ENCODE measurements around the gene MYO1G. TPM values are rescaled to one million over a fixed set of nuclear protein-coding genes. Genes with fewer than 3 reads are reported as not detected.

Gene MYO1G
- total RNA-seq, 4 donors from 2014 or later, result 0.82 to 7.8 (median 2.8) TPM

DNA sequence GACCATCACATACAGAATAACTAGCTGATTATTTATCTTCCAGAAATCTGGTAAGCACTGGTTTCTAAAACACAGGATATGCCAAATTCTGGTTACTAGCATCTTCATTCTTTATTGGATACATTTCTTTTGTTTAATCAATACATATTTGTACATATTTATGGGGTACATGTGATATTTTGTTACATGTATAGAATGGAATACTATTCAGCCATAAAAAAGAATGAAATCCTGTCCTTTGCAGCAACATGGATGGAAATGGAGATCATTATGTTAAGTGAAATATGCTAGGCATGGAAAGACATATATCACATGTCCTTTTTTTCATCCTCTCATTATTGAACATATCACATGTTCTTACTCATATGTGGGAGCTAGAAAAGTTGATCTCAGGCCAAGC, 60.8 kb downstream of the MYO1G start:
- TF ChIP-seq, protein P1, sequence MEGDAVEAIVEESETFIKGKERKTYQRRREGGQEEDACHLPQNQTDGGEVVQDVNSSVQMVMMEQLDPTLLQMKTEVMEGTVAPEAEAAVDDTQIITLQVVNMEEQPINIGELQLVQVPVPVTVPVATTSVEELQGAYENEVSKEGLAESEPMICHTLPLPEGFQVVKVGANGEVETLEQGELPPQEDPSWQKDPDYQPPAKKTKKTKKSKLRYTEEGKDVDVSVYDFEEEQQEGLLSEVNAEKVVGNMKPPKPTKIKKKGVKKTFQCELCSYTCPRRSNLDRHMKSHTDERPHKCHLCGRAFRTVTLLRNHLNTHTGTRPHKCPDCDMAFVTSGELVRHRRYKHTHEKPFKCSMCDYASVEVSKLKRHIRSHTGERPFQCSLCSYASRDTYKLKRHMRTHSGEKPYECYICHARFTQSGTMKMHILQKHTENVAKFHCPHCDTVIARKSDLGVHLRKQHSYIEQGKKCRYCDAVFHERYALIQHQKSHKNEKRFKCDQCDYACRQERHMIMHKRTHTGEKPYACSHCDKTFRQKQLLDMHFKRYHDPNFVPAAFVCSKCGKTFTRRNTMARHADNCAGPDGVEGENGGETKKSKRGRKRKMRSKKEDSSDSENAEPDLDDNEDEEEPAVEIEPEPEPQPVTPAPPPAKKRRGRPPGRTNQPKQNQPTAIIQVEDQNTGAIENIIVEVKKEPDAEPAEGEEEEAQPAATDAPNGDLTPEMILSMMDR (IDR thresholded peaks at IDR 0.05; ENCODE audit: low read depth), result no peak

DNA sequence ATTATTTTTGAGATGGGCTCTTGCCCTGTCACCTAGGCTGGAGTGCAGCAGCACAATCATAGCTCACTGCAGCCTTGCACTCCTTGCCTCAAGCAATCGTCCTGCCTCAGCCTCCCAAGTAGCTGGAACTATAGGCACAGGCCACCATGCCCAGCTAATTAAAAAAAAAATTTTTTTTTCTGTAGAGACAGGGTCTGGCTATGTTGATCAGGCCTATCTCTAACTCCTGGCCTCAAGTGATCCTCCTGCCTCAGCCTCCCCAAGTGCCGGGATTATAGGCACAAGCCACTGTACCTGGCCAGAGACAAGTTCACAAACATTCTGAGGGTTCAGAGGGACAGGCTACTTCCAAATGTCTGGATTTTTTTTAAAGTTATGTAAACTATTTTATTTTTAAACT, 61.4 kb downstream of the MYO1G start:
- TF ChIP-seq, protein P1 (IDR thresholded peaks at IDR 0.05; ENCODE audit: low read depth), result no peak

DNA sequence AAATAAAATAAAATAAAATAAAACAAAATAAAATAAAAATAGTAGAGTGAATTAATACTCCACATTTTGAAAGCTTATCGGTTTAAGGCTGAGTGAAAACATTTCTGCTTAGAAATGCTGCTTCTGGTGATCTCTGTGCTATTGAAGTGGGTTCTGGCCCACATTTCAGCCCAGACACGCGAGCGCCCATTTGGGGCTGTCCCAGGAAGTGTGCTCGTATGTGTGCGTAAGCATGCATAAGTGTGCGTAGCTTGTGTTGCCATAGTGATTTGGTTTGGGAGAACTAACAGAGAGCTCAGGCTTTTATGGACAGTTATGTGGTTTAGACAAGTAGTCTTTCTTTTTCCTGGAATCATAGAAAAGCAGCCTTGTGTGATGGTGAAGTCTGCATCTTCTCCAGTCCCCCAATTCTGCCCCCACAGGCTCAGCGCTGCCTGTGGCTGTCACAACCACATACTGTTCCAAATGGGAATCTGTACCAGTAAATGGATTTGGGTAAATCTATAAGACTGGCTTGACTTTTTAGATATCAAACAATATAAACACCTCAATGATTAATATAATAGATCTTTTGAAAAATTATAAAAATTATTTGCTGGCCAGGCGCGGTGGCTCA, 63.7 kb downstream of the MYO1G start:
- TF ChIP-seq, protein P1 (IDR thresholded peaks at IDR 0.05; ENCODE audit: low read depth), result no peak

DNA sequence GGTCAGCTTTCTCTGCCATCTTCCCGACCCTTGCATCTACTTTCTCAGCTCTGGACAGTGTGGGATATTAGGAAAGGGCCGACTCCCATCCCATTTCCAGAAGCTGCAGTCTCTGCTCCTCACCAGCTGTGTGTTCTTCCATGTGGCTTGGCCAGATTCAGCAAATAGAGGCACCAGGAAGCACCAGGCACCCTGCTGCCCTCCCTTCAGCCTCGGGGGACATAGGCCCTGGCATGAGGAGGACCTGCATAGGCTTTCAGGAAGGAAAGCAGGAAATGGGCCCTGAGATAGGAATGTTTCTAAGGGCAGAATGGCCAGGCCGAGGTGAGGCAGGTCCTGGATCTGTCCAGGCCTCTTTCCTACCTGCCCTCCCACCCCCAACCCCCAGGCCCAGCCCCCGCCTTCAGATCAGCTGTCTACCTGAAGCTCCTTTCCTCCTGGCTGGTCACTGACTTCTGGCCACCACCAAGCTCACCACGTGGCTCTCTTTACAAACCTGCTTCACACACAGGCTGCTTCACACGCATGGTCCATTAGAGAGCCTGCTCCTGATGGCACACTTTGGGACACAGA, 66.0 kb downstream of the MYO1G start:
- TF ChIP-seq, protein P1 (IDR thresholded peaks at IDR 0.05; ENCODE audit: low read depth), result no peak

Other genes with a start within 250 kb of the MYO1G start
- gene ZMIZ2, start 230.2 kb downstream of the MYO1G start, total RNA-seq, result 10 to 100 TPM in 3 of 4 donors, 1 to 10 TPM in 1; 7.3 to 21.1 (median 12.2) TPM
- 1,000 to 10,000 TPM in 3 of 4 donors, 100 to 1,000 TPM in 1; 921 to 1,568 (median 1,276) TPM for gene PPIA, start 182.3 kb downstream of the MYO1G start, total RNA-seq
- gene H2AZ2, start 130.9 kb downstream of the MYO1G start, total RNA-seq, result 100 to 1,000 TPM in 2 of 4 donors, 10 to 100 TPM in 2; 88.7 to 130 (median 96.4) TPM
- 10 to 100 TPM; 20.7 to 33.1 (median 22.1) TPM for gene PURB, start 93.5 kb downstream of the MYO1G start, total RNA-seq
- gene CCM2, start 21.2 kb upstream of the MYO1G start, total RNA-seq, result 10 to 100 TPM; 45.8 to 63.5 (median 50.4) TPM
- 1 to 10 TPM; 1.1 to 5.3 (median 1.9) TPM for gene NACAD, start 110.0 kb upstream of the MYO1G start, total RNA-seq
- gene TBRG4, start 132.7 kb upstream of the MYO1G start, total RNA-seq, result 10 to 100 TPM; 33.1 to 47.5 (median 37.7) TPM
- gene RAMP3, start 178.8 kb upstream of the MYO1G start, total RNA-seq, result 100 to 1,000 TPM in 1 of 4 donors, 10 to 100 TPM in 3; 24.6 to 166 (median 50.8) TPM

Data from subcutaneous adipose tissue (tissue), 4 donors.